GM19468 (cell line): ENCODE results near the gene GRIK4.

ENCODE experiments used
- ATAC-seq: cut with Tn5 transposase; IDR thresholded peaks from one replicate; pipeline ENCODE4 v1.9.1; 2021; ENCODE audit warnings: mild to moderate bottlenecking, moderate library complexity, moderate number of reproducible peaks; ENCODE audit not compliant: unreplicated experiment; ENCODE audit errors: extremely low read depth

The GRIK4 gene

DNA sequence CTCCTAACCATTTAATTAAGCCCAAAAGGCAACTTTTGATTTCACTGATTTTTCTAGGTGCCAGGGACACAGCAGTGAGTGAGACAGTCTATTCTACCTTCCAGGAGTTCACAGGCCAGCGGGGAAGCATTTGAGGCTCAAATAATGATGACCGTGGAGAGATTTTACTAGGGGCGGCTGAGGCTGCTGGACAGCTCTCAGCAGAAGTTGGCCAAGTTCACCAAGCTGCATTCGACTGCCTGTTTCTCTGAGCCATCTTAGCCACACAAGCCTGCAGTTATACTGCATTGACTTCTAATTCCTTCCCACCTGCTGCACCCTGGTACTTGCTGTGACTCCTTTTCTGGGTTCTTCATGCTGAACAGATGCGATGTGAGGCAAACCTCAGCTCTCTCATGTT is 343.4 kb downstream of the GRIK4 start:
- ATAC-seq, result no peak

- ATAC-seq, result no peak
Measured at GRCh38 chr11:120857508-120857907, 346.0 kb downstream of the GRIK4 start.

DNA sequence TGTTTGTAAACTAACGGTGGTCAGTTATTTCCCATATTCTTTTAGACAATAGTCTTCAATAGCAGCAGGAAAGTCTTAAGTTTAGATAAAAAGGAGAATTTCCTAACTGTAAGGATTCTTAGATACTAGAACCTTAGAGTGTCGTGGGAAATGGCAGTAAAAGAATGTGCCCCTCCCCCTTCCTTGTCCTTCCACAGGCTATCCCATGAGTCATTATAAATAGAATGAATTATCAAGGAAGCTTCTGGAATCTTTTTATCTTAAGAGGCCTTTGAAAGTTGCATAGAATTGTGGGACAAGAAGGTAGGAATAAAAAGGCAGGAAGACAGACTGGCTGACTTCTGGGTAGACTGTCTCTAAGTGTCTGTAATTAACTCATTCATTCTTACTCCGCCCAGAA is 347.2 kb downstream of the GRIK4 start:
- ATAC-seq, result no peak

GRCh38 chr11:120859552-120860295 is 348.2 kb downstream of the GRIK4 start:
- no peak for ATAC-seq

GRCh38 chr11:120863359-120863758 is 351.8 kb downstream of the GRIK4 start:
- ATAC-seq, result no peak

DNA sequence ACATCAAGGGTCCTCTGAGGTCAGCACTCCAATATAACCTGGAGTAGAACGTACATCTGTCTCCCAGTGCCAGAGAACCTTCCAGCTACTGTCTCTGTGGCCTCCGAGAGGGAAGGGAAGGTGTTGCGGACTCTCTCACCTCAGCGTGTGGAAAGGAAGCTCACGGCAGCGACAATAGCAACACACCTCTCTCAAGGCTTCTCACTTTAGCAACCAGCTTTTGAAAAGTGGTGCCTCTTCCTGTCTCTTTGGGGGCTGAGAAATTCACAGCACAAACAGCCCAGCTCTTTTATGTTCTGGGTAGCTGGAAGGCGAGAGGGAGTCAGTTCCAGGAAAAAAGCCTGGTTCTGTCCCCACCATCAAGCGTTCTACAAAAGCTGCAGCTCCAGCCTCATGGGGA is 355.5 kb downstream of the GRIK4 start:
- ATAC-seq, result no peak

DNA sequence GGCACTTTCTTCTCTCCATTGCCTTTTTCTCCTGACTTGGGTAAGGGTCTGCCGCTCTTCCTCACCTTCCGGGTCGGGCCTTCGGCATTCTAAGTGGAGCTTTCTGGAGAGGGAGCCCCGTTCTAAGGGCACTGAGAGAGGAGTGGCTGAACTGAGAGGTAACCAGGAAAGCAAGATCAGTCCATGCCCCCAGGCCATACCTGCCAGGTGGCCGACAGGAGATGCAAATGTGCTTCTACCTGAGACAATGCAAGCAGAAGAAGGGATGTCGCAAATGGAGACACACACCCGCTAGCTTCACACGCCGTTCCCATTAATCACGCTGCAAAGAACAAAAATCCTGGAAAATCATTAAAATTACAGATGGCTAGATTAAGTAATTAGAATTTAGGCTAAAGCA is 356.0 kb downstream of the GRIK4 start:
- ATAC-seq, result no peak

DNA sequence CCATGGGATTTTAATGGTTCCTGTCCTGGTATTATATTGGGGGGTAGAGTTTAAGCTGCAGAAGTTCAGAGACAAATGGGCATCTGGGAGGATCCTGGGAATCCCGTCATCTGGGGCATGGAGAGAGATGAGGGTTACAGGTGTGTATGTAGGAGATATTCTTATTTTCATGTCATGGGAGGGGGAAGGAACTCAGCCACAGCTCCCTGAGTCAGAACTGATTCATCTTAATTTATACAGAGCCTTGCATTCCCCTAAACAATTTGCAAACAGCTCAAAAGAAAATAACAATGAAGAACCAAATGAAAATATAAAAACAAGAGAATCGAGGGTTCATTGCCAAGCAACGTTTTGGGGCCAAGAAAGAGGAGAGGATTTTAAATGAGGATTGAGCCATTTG is 356.4 kb downstream of the GRIK4 start:
- ATAC-seq, result no peak

- no peak for ATAC-seq
Measured at GRCh38 chr11:120869097-120869496, 357.5 kb downstream of the GRIK4 start.

GRCh38 chr11:120869516-120870011 is 358.0 kb downstream of the GRIK4 start:
- ATAC-seq, result no peak

- ATAC-seq, result no peak
Measured at GRCh38 chr11:120871194-120871593, 359.6 kb downstream of the GRIK4 start.

GRCh38 chr11:120871924-120872323 is 360.4 kb downstream of the GRIK4 start:
- no peak for ATAC-seq

GRCh38 chr11:120873966-120874735 is 362.6 kb downstream of the GRIK4 start:
- ATAC-seq, result no peak

GRCh38 chr11:120875986-120876385 is 364.4 kb downstream of the GRIK4 start:
- ATAC-seq, result no peak

- no peak for ATAC-seq
Measured at GRCh38 chr11:120877746-120878365, 366.3 kb downstream of the GRIK4 start.

GRCh38 chr11:120878781-120879180 is 367.2 kb downstream of the GRIK4 start:
- no peak for ATAC-seq

DNA sequence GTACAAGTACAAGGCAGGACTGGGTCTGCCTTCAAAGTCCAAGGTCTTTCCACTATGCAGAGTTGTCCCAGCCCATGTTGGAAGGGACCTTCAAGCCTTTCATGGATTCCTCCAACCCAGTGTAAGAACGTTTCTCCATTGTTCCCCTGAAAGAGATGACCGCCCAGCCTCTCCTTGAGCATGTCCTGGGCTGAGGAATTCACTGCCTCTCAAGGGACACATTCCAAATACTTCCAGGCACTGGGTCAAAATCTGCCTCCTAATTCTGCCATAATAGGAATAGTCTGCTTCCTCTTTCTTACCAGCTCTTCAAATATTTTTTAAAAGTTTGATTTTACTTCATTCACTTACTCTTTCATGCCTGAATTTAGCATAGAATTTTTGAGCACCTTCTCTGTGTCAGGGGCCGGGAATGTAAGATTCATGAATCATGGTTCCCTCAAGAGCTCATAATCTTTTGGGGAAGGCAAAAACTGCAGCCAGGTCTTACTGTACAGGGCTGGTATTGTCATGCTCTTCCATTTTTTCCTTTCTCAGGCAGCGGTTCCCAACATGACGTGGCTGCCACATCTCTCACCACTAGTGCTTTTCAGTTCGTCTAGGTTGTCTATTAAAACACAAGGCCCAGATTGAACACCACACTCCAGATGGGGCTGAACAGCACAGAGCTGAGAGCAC is 369.1 kb downstream of the GRIK4 start:
- no peak for ATAC-seq

- no peak for ATAC-seq
Measured at GRCh38 chr11:120881596-120881995, 370.0 kb downstream of the GRIK4 start.

GRCh38 chr11:120882175-120882574 is 370.6 kb downstream of the GRIK4 start:
- no peak for ATAC-seq

- no peak for ATAC-seq
Measured at GRCh38 chr11:120883404-120884080, 372.0 kb downstream of the GRIK4 start.
